HG02759 (cell line): ENCODE data around the gene ELL.
A peak's percentile ranks its signal among the peaks of the same experiment; 100 is the strongest.
"Not testable (repeated sequence)": the region's sequence is repeated elsewhere in the genome, so short reads cannot be mapped to it uniquely, and the experiment has no call there.

Source experiments
- ATAC-seq: cut with Tn5 transposase; IDR thresholded peaks from one replicate; pipeline ENCODE4 v1.9.1; 2021; ENCODE audit warnings: mild to moderate bottlenecking, moderate library complexity; ENCODE audit not compliant: unreplicated experiment

The ELL gene

DNA sequence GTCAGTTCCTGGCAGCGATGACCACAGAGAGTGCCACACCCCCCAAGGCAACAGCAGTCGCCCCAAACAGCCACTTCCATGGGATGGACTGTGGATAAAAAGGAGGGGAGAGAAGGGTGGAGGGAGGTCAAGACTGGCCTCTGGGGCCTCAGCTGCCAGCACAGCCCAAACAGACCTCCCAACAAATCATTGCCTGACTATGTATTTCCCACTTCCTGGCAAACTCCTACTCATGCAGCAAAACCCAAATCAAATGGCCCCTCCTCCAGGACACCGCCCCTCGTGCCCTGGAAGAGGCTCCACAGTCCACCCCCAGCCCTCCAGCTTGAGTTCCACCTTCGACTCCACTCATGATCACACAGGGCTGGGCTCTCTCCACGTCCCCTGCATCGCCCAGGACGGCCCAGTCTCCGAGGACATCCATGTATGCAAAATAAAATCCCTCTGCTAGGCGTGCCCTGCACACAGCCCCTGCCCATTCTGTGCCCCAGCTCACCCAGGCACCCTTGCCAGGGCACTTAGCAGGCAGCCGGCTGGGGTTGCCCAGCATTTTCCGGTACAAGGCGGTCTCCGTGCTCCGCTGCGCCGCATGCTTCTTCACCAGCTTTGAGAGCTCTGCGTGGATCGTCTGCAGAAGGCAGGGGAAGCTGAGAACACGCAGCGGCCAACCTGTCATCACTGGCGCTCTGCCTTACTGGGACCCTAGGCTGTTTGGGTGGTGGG lies 10.5 kb upstream of the ELL start:
- ATAC-seq: no peak

DNA sequence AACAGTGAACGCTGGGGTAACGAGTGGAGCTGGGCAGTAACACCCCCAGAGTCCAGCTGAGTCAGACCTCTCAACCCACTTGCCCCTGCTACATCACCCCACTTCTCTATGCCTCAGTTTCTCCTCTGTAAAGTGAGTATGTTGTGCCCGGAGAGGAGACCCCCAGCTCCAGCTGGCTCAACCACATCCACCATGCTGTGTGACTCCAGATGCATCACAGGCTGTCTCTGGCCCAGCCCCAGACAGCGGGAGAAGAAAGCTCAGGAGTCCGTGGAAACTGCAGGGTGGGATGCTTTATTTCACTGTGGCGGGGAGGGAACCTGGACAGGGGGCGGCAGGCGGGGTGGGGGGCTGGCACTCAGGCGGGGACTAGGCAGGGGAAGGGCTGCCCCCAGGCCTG lies 9.6 kb upstream of the ELL start:
- no peak for ATAC-seq

- ATAC-seq: no peak
Observed at GRCh38 chr19:18529782-18530181, 7.9 kb upstream of the ELL start.

DNA sequence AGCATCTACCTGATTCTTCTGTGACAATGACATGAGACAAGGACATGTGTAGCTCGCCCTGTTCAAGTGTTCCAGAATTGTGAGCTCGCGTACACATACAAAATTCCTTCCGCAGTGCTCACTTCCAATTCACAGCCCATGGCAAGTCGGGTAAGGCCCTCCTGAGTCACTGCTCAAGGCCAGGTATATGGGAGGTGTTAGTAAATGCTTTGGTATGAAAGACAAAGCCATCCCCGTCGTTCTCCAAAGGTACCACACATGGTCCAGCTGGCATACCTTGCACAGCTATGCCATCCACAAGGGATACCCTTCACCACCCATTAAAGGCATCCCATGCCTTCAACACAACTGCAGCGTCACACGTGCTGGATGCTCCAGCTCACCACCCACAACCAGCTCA lies 4.4 kb upstream of the ELL start:
- ATAC-seq: no peak

- ATAC-seq: no peak
Observed at GRCh38 chr19:18523841-18524240, 2.0 kb upstream of the ELL start.

GRCh38 chr19:18522862-18523440 lies 1.1 kb upstream of the ELL start:
- ATAC-seq: not testable (repeated sequence)

- ATAC-seq: peak; percentile 84
Observed at GRCh38 chr19:18522124-18522861, 423 bp upstream of the ELL start.

- ATAC-seq: no peak
Observed at GRCh38 chr19:18520848-18521691, 800 bp downstream of the ELL start.

GRCh38 chr19:18519962-18520847 lies 1.7 kb downstream of the ELL start:
- ATAC-seq: no peak

DNA sequence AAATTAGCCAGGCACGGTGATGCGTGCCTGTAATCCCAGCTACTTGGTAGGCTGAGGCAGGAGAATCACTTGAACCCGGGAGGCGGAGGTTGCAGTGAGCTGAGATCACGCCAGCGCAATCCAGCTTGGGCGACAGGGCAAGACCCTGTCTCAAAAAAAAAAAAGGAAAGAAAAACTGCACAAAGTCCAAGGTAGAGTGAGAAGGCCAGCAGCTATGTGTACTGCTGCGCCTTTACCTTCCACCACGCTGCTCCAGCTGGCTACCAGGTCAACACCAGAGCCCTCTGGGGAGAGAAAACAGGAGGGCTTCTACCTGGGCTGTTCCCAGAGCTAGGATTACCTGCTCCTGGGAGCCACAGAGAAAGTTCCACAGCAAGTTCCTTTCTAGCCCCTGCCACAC lies 3.2 kb downstream of the ELL start:
- no peak for ATAC-seq

DNA sequence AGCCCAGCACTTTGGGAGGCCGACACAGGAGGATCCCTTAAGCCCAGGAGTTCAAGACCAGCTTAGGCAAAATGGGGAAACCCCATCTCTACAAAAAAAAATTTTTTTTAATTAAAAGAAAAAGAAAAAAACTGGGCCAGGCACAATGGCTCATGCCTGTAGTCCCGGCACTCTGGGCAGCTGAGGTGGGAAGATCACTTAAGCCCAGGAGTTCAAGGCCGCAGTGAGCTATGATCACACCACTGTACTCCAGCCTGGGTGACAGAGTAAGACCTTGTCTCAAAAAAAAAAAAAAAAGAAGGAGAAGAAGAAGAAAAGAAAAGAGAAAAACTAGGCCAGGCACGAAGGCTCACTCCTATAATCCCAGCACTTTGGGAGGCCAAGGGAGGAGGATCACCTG lies 4.3 kb downstream of the ELL start:
- ATAC-seq: no peak

- ATAC-seq: no peak
Observed at GRCh38 chr19:18515959-18516358, 5.9 kb downstream of the ELL start.

GRCh38 chr19:18514800-18515682 lies 6.8 kb downstream of the ELL start:
- no peak for ATAC-seq

- no peak for ATAC-seq
Observed at GRCh38 chr19:18513868-18514267, 8.0 kb downstream of the ELL start.

DNA sequence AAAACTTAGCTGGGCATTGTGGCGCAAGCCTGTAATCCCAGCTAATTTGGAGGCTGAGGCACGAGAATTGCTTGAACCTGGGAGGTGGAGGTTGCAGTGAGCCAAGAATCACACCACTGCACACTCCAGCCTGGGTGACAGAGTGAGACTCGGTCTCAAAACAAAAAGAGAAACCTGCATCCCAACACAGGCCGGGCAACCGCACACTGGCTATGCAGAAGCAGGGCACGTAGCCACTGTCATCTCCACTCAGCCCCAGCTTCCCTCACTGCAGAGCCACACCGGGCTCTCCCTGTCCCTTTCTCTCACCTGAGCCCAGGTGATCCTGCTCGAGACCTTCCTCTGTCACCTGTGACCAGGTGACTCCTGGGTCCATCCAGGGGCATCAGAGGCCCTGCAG lies 11.7 kb downstream of the ELL start:
- no peak for ATAC-seq

GRCh38 chr19:18508585-18508984 lies 13.3 kb downstream of the ELL start:
- no peak for ATAC-seq

DNA sequence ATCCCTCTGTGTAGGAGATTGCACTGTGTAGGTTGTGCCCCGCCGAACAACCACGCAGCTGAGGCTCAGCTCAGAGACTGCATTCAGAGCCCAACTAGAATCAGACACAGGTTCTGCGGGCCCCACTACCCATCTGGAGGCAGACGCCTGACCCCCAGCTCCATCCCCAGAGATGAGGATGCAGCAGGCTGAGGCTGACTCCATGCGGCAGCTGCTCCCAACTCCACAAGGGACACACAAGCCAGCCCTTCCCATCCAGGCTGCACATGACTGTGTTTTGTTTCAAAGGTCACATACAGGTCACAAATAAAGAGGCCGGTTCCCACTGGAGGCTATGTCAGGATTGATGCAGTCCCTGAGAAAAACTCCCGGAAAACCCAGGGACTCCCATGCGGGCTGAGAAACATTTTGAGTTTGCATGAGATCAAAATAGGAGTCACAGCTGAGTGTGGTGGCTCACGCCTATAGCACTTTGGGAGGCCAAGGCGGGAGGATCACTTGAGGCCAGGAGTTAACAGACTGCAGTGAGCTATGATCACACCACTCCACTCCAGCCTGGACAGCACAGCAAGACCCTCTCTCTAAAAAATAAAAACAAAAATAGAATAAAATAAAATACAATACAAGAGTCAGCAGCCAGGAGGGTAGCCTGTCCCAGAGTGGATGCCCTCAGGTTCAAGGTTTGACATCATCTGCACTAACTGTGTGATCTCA lies 14.0 kb downstream of the ELL start:
- no peak for ATAC-seq

DNA sequence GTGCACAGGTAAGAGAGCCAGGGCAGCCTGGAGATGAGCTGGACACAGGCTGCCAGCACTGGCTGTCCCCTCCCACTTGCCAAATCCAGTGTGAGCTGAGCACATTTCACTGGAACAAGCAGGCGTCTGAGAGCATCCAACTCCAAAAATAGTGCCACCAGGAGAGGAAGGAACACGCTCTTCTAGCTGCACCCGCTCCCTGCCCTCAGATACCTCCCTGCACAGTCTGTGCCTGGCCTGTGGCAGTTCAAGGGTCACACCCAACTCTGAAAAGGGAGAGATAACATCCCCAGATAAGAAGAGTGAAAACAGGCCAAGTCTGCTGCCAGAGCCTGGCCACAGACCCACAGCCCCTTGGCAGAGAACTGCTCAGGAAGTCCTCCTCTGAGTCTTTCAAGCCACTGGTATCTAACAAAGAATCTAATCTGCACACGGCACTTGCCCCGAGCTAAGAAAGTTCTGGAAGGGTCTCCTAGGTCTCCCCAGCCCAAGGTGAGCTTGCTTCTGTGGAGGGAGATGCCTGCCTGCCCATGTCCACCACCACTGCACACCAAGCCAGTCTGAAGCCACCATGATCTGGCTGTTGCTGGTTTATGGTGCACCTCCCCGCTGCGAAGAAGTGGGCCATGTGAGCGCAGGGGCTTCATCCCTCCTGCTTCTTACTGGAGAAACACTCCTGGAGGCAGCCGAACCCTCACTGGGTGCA lies 14.7 kb downstream of the ELL start:
- ATAC-seq: no peak
